ENCODE results near the gene PIK3C3.
"Not testable (repeated sequence)": the region's sequence is repeated elsewhere in the genome, so short reads cannot be mapped to it uniquely, and the experiment has no call there.

PIK3C3 gene

GRCh38 chr18:42025974-42026625 is 71.1 kb downstream of the PIK3C3 start:
- DNase-seq, result no peak

DNA sequence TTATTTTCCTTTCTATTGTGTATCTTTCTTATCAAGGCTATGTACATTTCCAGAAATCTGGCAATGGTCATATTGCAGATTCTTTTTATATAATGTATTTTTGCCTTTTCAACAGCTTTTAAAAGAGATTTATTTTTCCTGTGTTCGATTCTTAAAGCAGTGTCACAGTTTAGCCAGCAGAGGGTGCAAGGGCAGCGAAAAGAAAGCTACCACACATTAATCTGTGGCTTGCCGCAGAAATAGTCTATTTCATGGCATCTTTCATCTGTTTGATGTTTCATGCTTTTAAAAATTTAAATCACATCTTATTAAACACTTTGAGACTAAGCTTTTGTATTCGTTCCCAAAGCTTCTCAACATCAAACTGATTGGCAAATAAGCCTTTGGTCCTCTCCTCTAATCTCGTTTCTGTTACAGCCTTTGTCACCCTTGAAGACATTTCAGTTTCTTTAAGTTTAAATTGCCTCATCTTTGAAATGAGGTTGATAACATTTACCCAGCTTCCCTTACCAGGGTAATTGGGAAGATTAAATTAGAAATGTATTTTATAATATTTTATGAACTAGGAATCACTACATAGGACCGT is 73.3 kb downstream of the PIK3C3 start:
- DNase-seq, result no peak

GRCh38 chr18:42029092-42029491 is 74.1 kb downstream of the PIK3C3 start:
- DNase-seq, result no peak

GRCh38 chr18:42030586-42031182 is 75.7 kb downstream of the PIK3C3 start:
- DNase-seq, result no peak

DNA sequence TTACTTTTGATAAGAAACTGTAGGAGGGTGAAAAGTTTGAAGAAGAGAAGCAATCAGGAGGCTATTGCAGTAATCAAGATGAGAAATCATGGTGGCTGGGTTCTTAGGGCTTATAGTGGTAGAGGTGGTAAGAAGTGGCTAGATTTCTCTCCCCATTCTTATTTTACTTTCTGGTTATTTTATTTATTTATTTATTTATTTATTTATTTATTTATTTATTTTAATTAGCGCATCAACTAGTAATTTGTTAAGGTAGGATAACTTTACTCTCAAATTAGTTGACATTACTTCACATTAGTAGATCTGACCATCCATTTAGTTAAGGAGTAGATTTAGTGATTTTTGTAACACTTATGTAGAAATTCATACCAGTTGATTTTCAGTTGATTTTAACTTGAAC is 77.4 kb downstream of the PIK3C3 start:
- no peak for DNase-seq

DNA sequence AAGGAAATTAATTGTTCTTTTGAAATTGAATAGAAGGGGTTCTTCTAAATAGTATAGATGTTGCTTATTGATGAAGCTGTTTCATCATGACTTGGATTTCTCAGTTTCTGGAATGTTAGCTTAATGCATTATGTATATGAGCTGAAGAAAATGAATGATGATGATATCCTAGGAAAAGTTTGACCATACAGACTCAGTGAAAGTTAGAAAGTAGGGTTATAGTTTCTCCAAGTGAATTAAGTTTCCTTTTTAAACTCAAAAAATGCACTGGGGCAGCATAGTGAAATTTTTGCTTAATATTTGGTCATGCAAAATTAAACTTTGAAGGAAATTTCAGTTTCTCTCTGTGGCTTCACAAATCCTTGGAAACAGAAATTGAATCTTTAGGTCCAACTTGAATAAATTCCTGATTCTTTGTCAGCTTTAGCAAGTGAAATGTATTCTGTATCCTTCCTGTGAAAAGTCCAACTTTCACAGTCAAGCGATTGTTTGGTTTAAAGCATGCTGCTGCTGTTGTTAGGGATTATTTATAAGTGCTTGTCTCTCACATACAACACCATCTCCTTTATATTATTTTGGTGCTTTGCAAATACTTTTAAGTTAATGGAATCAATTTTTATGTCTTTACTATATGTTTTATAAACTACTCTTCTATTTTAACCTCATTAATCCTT is 78.2 kb downstream of the PIK3C3 start:
- DNase-seq, result no peak

DNA sequence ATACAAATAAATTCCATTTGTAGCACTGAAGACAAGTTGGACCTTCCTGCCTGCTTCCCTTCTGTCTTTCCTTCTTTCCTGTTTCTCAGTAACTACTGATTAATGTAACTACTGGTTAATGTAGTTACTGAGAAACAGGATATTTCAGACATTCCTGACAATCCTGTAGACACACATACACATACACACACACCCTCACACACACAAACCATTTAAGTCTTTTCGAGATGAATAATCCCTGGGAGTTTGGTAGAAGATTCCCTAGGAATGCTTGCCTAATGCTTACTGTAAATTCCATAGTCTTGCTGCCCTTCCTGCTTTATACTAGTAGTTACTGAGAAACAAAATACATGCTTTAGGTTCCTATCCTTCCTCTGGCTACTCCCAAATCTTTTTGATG is 83.9 kb downstream of the PIK3C3 start:
- no peak for DNase-seq

DNA sequence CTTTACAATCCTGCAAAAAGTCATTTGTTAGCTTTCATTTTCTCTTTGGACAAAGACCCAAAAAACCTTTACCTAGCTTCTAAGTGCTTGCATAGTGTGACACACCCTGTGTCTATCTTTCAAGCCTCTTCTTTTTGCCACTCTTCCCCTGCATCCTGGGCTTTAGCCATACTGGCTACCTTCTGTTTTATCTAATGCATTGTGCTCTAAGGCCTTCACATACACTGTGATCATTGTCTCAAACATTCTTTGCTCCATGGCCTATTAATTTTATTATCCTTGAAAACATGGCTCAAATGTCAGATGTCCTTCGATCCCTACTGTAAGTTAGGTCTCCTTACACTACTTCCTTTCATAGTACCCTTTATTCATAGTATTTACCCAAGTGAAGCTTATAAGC is 84.4 kb downstream of the PIK3C3 start:
- DNase-seq, result no peak

DNA sequence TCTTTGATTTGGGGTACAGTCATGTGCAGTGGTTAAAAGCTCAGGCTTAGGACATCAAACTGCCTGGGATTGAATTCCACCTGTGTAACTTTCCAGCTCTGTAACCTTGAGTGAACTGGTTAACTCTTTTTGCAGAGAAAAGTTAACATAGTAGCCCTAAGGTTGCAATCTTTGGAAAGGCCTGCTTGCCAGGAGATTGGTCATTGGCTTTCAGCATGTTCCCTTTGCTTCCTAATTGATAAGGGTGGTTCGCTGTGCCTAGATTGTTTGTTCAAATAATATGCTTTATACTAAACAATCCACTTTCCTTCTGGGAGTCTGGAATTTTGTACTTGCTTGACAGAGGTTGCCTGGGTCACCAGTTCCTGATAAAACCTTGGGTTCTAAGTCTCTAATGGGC is 86.8 kb downstream of the PIK3C3 start:
- DNase-seq, result no peak

- DNase-seq, result no peak
Measured at GRCh38 chr18:42045346-42045745, 90.3 kb downstream of the PIK3C3 start.

DNA sequence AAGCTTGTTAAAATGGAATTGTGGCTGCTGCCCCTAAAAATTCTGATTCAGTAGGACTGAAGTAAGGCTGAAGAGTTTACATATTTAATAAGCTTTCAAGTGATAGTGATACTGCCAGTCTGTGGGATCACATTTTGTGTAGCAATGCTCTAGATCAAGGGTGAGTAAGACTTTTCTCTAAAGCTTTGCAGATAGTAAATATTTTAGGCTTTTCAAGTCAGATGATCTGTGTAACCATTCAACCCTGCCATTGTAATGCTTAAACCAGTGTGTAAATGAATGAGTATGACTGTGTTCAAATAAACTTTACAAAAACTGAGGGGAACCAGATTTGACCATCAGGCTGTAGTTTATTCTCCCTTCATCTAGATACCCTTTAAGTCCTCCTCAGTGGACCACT is 92.7 kb downstream of the PIK3C3 start:
- DNase-seq, result no peak

DNA sequence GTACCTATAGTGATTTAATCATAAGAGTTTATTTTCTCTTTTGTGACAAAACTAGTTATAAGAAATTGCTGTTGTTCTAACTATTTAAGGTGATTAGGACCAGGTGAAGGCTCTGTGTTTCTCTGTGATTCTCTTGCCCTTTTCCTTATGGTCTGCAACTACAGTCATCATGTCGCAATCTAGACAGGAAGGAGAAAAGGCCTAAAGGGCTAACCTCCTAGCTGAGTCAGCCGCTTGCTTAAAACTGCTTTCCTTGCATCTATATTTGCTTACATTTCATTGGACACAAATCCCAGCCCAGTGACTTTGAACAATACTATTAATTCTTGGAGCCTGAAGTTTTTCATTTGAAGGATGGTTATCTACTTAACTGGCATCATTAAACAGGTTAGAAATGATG is 93.1 kb downstream of the PIK3C3 start:
- no peak for DNase-seq

GRCh38 chr18:42049536-42049935 is 94.5 kb downstream of the PIK3C3 start:
- not testable (repeated sequence) for DNase-seq

DNA sequence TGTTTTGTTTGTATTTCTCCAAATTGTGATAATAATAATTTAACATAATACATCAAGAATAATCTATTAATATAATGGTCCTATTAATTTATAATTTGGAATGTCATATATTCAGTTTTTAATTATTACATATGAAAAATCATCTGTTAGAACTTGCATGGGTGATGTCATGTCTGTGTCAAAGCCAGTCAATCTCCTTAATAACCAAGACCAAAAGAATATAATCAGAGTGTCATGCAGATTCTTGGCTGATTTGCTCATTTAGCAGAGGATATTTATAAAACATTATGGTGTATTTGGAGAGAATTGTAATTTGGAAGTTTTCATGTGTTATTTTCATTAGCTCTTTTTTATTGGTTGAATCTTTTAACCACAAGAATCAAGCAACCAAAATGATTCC is 96.4 kb downstream of the PIK3C3 start:
- DNase-seq, result no peak

DNA sequence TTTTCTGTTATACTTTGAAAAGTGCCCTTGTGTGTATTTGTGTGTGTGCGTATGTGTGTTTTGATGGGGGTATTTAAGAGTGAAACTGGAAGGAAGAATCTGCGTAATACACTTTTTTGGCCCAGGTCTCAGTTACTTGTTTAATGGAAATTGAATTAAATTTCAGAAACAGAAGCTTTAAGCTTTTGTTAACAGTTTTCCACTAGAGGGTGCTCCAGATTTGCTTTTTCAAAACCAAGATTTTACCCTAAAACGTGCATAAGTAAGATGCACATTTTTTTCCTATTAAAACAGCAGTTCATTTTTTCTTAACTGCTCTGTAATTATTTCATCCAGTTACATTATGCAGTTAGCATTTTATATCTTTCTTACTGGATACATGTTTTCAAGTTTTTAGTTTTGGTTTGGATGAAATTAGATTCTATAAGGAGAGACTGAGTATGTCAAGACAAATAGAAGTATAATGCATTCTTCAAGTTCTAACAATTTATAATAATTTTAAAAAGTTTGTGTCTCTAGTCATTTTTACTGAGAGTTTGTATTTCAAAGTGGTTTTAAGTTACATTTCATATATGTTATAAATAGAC is 97.2 kb downstream of the PIK3C3 start:
- no peak for DNase-seq

DNA sequence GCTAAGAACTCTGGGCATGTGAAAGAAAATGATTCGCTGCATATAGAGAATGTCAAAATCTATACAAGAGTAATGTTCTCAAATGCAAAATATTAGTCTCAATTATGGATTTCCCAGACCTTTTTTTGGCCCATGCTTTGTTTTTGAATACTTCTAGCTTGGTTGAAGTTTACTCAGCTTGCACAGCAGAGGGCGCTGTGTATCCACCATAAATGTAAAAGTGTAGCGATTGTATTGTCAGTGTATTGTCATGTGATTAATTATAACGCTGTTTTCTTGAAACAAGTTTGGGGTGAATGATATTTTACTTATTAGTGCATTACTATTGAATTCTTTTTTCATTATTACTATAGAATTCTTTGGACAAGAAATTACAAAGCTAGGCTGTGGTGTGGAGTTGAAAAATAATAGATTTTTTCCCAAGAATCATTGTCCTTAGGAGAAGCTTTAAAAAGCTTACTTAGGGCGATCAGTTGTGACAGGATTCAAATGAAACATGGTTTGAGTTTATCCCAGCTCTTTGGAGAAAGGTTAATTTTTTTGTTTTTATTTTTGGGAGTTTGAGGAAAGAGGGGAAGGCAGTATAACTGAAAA is 98.3 kb downstream of the PIK3C3 start:
- peak; percentile 22 for DNase-seq

GRCh38 chr18:42064109-42064508 is 109.1 kb downstream of the PIK3C3 start:
- no peak for DNase-seq

- no peak for DNase-seq
Measured at GRCh38 chr18:42067518-42067917, 112.5 kb downstream of the PIK3C3 start.

DNA sequence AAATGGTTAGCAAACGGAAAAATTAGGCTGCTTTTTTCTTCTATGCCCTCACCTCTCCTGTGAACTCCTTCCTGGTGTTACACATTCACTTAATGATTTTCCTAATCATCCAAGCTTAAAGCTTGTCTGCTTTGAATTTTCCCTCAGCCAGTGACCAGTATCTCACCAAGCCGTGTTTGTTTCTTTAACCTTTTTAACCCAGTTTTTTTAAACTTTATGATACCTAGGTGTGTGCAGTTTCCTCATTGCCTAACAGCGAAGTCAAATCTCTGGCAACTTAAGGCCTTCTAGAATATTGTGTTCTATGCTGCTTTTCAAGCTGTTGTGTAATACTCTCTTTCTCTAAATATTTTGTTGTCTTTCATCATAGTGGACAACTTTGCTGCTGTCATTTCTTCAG is 113.0 kb downstream of the PIK3C3 start:
- no peak for DNase-seq

DNA sequence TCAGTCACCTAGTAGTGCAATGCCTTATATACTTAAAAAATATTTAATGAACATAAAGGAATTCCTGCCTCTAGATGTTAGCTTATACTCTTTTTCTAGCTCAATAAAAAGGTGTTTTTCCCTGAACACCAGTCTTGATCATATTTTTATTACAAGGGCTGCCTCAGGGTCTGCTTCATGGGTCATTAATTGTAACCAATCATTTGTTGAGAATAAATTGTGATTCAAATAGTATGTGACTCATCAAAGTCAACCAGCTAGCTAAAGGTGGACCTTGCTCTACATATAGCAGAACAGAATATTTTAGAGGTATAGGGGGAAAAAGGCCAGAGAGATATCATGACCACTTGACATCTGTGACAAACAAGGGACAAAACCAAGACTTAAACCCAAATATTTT is 114.0 kb downstream of the PIK3C3 start:
- DNase-seq, result no peak

DNA sequence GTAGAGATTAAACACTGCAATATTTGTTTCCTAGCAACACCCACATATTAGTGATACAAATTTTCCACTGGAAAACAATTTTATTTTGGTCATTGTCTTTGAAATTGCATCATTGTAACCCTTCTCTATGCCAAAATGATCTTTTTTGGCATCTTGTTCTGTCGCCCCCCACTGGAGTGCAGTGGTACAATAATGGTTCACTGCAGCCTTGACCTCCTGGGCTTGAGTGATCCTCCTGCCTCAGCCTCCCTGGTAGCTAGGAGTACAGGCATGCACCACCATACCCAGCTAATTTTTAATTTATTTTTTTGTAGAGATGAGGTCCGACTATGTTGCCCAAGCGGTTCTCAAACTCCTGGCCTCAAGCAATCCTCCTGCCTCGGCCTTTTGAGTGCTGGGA is 117.4 kb downstream of the PIK3C3 start:
- DNase-seq, result no peak

DNA sequence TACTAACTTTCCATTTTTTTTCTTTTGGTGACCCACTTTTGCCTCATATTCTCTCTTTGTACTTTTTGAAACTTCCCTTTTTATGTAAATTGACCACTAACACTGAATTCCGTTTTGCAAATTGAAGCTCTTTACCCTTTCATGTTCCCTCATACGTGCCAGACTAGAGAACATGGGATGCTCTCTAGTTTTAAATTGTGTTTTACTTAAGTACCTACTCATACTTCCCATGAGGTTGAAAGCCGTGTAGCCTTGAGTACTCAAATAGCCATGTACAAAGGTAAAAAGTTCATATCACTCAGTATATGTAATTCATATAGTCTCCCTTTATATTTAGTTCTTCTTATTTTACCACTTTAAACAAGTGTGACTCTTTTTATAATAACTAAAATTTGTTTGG is 119.7 kb downstream of the PIK3C3 start:
- no peak for DNase-seq

DNA sequence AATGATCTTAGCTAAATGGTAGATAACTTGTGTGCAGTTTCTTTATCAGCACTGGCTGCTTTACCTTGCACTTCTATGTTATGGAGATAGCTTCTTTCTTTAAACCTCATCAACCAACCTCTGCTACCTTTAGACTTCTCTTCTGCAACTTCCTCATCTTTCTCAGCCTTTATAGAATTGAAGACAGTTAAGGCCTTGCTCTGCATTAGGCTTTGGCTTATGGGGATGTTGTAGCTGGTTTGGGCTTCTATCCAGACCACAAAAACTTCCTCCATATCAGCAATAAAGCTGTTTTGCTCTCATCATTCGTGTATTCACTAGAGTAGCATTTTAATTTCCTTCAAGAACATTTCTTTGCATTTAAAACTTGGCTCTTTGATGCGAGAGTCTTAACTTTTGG is 123.7 kb downstream of the PIK3C3 start:
- DNase-seq, result no peak
